IMR-90 (cell line): Measurements from ENCODE around the gene ATP4A. TPM values are rescaled to one million over a fixed set of nuclear protein-coding genes. Genes with fewer than 3 reads are reported as not detected.
A peak's percentile ranks its signal among the peaks of the same experiment; 100 is the strongest.

ENCODE experiments used
- ATAC-seq: fragments of 200-7000 bp; cut with Tn5 transposase; 2 replicates; pipeline ENCODE4 v1.9.1; 2020; ENCODE audit warnings: low read depth, mild to moderate bottlenecking, moderate library complexity
- BruUV-seq: library from RNA; stranded (reverse); fragments of 400-500 nt; replicated peaks from 2 replicates; lab custom pipeline; 2021; lab: Mats Ljungman, UMichigan
- CTCF ChIA-PET: fragments of 300-600 bp; formaldehyde crosslinking; extraction: SDS; loops from one replicate; lab custom pipeline; 2021; ENCODE audit warnings: antibody characterized with exemption; lab: Yijun Ruan, JAX
- POLR2A ChIA-PET: fragments of 300-600 bp; sonication (Branson Sonifier 250); formaldehyde crosslinking; loops from one replicate; lab custom pipeline; 2022; ENCODE audit warnings: antibody characterized with exemption; ENCODE audit not compliant: unreplicated experiment; lab: Charles Lee
- DNase-seq: peaks from one replicate; pipeline ENCODE4 v3.0.0; 2013
- H2AFZ ChIP-seq: replicated peaks from 2 replicates; pipeline ENCODE3; 2013; ENCODE audit warnings: low read length, mild to moderate bottlenecking; ENCODE audit not compliant: poor library complexity
- H2AK5ac ChIP-seq: 2 replicates; pipeline ENCODE4 v1.6.1; 2013; ENCODE audit warnings: low read depth, low read length, inconsistent platforms
- H2AK9ac ChIP-seq: replicated peaks from 2 replicates; pipeline ENCODE3; 2013; ENCODE audit warnings: mild to moderate bottlenecking, low read depth, low read length, moderate library complexity; ENCODE audit not compliant: poor library complexity
- H2BK120ac ChIP-seq: 2 replicates; pipeline ENCODE4 v1.6.1; 2013; ENCODE audit warnings: low read depth, low read length, inconsistent platforms
- H2BK15ac ChIP-seq: 3 replicates; pipeline ENCODE4 v1.6.1; 2013; ENCODE audit warnings: low read depth, low read length, inconsistent platforms
- H2BK20ac ChIP-seq: 2 replicates; pipeline ENCODE4 v1.6.1; 2013; ENCODE audit warnings: low read depth, mild to moderate bottlenecking, inconsistent platforms, low read length, moderate library complexity
- H2BK5ac ChIP-seq: 2 replicates; pipeline ENCODE4 v1.6.1; 2013; ENCODE audit warnings: mild to moderate bottlenecking, low read depth, low read length, inconsistent platforms; ENCODE audit not compliant: poor library complexity, severe bottlenecking
- H3K14ac ChIP-seq: replicated peaks from 2 replicates; pipeline ENCODE4 v1.6.1; 2013; ENCODE audit warnings: low read depth, low read length, inconsistent platforms
- H3K18ac ChIP-seq: 2 replicates; pipeline ENCODE4 v1.6.1; 2013; ENCODE audit warnings: low read depth, low read length, control low read depth
- H3K23ac ChIP-seq: 2 replicates; pipeline ENCODE4 v1.6.1; 2013; ENCODE audit warnings: low read depth, low read length, inconsistent platforms
- H3K27ac ChIP-seq: 2 replicates; pipeline ENCODE4 v1.5.1; 2013; ENCODE audit warnings: mild to moderate bottlenecking, control low read depth, low read length; ENCODE audit not compliant: insufficient read depth
- H3K27me3 ChIP-seq: 2 replicates; pipeline ENCODE4 v1.6.1; 2013; ENCODE audit warnings: low read length; ENCODE audit not compliant: control insufficient read depth, insufficient read depth
- H3K36me3 ChIP-seq: 2 replicates; pipeline ENCODE4 v1.6.1; 2013; ENCODE audit warnings: low read length, mixed read lengths; ENCODE audit not compliant: control insufficient read depth, insufficient read depth
- H3K4ac ChIP-seq: 2 replicates; pipeline ENCODE4 v1.6.1; 2013; ENCODE audit warnings: low read depth, low read length, inconsistent platforms
- H3K4me1 ChIP-seq: 2 replicates; pipeline ENCODE4 v1.6.1; 2013; ENCODE audit warnings: low read length, mixed read lengths; ENCODE audit not compliant: control insufficient read depth, insufficient read depth
- H3K4me2 ChIP-seq: 2 replicates; pipeline ENCODE4 v1.6.1; 2013; ENCODE audit warnings: low read depth, mild to moderate bottlenecking, control low read depth, low read length, moderate library complexity
- H3K4me3 ChIP-seq: 2 replicates; pipeline ENCODE4 v1.5.1; 2013; ENCODE audit warnings: low read depth, mild to moderate bottlenecking, control low read depth, low read length, moderate library complexity; ENCODE audit not compliant: insufficient read depth
- H3K56ac ChIP-seq: 2 replicates; pipeline ENCODE4 v1.6.1; 2013; ENCODE audit warnings: low read length, inconsistent platforms; ENCODE audit not compliant: insufficient read depth; ENCODE audit errors: extremely low read depth
- H3K79me1 ChIP-seq, 2 experiments: 2 replicates each; pipeline ENCODE4 v1.6.1; 2013; ENCODE audit warnings: low read length in 2 of 2, inconsistent platforms in 1 of 2, low read depth in 1 of 2
- H3K9ac ChIP-seq: 2 replicates; pipeline ENCODE4 v1.6.1; 2013; ENCODE audit warnings: low read depth, low read length, control low read depth
- H3K9me1 ChIP-seq: 2 replicates; pipeline ENCODE4 v1.6.1; 2013; ENCODE audit warnings: low read length, inconsistent platforms; ENCODE audit not compliant: insufficient read depth
- H3K9me3 ChIP-seq: 2 replicates; pipeline ENCODE4 v1.6.1; 2013; ENCODE audit warnings: low read length; ENCODE audit not compliant: control insufficient read depth, insufficient read depth
- H4K20me1 ChIP-seq: 2 replicates; pipeline ENCODE4 v1.6.1; 2013; ENCODE audit warnings: low read length, inconsistent platforms; ENCODE audit not compliant: insufficient read depth
- H4K5ac ChIP-seq: 2 replicates; pipeline ENCODE4 v1.6.1; 2013; ENCODE audit warnings: mild to moderate bottlenecking, low read depth, low read length, control low read depth
- H4K8ac ChIP-seq, 2 experiments: 2 replicates each; pipeline ENCODE4 v1.6.1; 2013; ENCODE audit warnings: low read depth in 2 of 2, low read length in 2 of 2, control low read depth in 1 of 2, inconsistent platforms in 1 of 2
- H4K91ac ChIP-seq: 2 replicates; pipeline ENCODE4 v1.6.1; 2013; ENCODE audit warnings: low read depth, low read length, inconsistent platforms; ENCODE audit not compliant: insufficient read depth
- BHLHE40 ChIP-seq: fragments of 150-350 bp; IDR thresholded peaks from 2 replicates; pipeline ENCODE4 v1.6.1; 2016; ENCODE audit warnings: mild to moderate bottlenecking, low read depth, low read length
- CEBPB ChIP-seq: IDR thresholded peaks from 2 replicates; pipeline ENCODE4 v1.6.1; 2012; ENCODE audit warnings: low read depth, low read length, improper control_type of control experiment
- CTCF ChIP-seq: conservative IDR thresholded peaks from 2 replicates; pipeline ENCODE4 v1.5.1; 2012; ENCODE audit warnings: mild to moderate bottlenecking, low read depth, low read length, improper control_type of control experiment
- FOS ChIP-seq: fragments of 150-350 bp; IDR thresholded peaks from 2 replicates; pipeline ENCODE4 v1.6.1; 2016; ENCODE audit warnings: low read depth, low read length
- MAZ ChIP-seq: IDR thresholded peaks from 2 replicates; pipeline ENCODE4 v1.6.1; 2012; ENCODE audit warnings: low read depth, mild to moderate bottlenecking, low read length, improper control_type of control experiment, moderate library complexity, borderline replicate concordance
- MXI1 ChIP-seq: IDR thresholded peaks from 2 replicates; pipeline ENCODE4 v1.6.1; 2012; ENCODE audit warnings: low read depth, mild to moderate bottlenecking, low read length, moderate library complexity, borderline replicate concordance
- RFX5 ChIP-seq: IDR thresholded peaks from 2 replicates; pipeline ENCODE4 v1.8.0; 2012; ENCODE audit warnings: low read depth, mild to moderate bottlenecking, low read length, moderate library complexity
- USF2 ChIP-seq: fragments of 150-350 bp; IDR thresholded peaks from 2 replicates; pipeline ENCODE4 v1.6.1; 2017; ENCODE audit warnings: mild to moderate bottlenecking, antibody characterized with exemption, low read length, low read depth
- WGBS, 2 experiments: methylation state at CpG; one replicate each; pipeline versions ENCODE4 v1.1.5 to v1.1.7; 2013; ENCODE audit warnings: missing lambda C conversion rate in 2 of 2; ENCODE audit not compliant: insufficient read length in 1 of 2; ENCODE audit errors: extremely low coverage in 2 of 2; 5-methylcytosine and 5-hydroxymethylcytosine counted together
- dilution Hi-C: fragments of 300-500 bp; cut with HindIII; formaldehyde crosslinking; loops from one replicate; pipeline ENCODE4 v1.14.3; 2018; ENCODE audit warnings: low sequenced_read_pairs; ENCODE audit not compliant: unreplicated experiment
- in situ Hi-C: fragments of 300-500 bp; cut with MboI; formaldehyde crosslinking; loops from 3 replicates; pipeline ENCODE4 v1.14.3; 2019; ENCODE audit warnings: low sequenced_read_pairs, inconsistent platforms, mixed read lengths
- intact Hi-C: fragments of 100-400 bp; cut with micrococcal nuclease; formaldehyde crosslinking; loops from 2 replicates; pipeline ENCODE4 v1.10.0; 2022
- polyA plus RNA-seq, 3 experiments: library from polyadenylated mRNA; depleted of rRNA; stranded (reverse); fragments of >200 nt; gene quantifications; 2 replicates each; pipeline ENCODE4 v1.2.3, GENCODE V29; 2012; ENCODE audit warnings: low replicate concordance in 1 of 3
- total RNA-seq: library from RNA; depleted of rRNA; stranded (reverse); fragments of >200 nt; gene quantifications from 2 replicates; pipeline ENCODE4 v1.2.3, GENCODE V29; 2012

The ATP4A gene
- total and polyA plus RNA-seq, 2 of the 4 experiments (the other 2 are of a cell fraction): not detected

- no peaks in the 10 kb centered on the region for H3K9me3 ChIP-seq
- H2BK15ac ChIP-seq: peak overlapping the region; percentile 78; the same call in 2 of the 3 replicates
- H3K9ac ChIP-seq: no peak overlapping the region
- H3K18ac ChIP-seq: peak overlapping the region; percentile 82
- H2BK120ac ChIP-seq: peak overlapping the region; percentile 90
- intact Hi-C loops (no loop called here), in situ Hi-C loops (no loop called here), dilution Hi-C loops (no loop called here)
- peak overlapping the region; percentile 88 for H2BK20ac ChIP-seq
- BruUV-seq: no TSS peak
- ATAC-seq: peak; percentile 89
- peak overlapping the region; percentile 89 for H3K27ac ChIP-seq
- DNase-seq: peak; percentile 98
- H3K56ac ChIP-seq: peak overlapping the region; percentile 50; the same call in 1 of the 2 replicates
- no peaks in the 10 kb centered on the region for H4K20me1 ChIP-seq
- peak overlapping the region; percentile 76 for H4K91ac ChIP-seq
- peak overlapping the region; percentile 51 for H3K23ac ChIP-seq
- H3K14ac ChIP-seq: peak overlapping the region; percentile 80
- H3K4me2 ChIP-seq: peak overlapping the region; percentile 14
- WGBS, 2 experiments: 80% methylated on average over 1 of the region's 6 CpGs; no CpG with 5 or more reads in 1 of the 2 experiments
- ChIA-PET CTCF (interaction anchor here (0.5 to 1.0 kb wide), 3 partner anchors 8 to 351 kb away, joined by 3 to 4 read pairs (median 4); no protein-coding TSS in a partner anchor), POLR2A (no interaction called here)
- H2AK5ac ChIP-seq: peak overlapping the region; percentile 82; the same call in 1 of the 2 replicates
- H4K5ac ChIP-seq: peak overlapping the region; percentile 72
- H3K4me1 ChIP-seq: peaks cover 12% of the 10 kb centered on the region
- no peak overlapping the region for H3K4me3 ChIP-seq
- H2BK5ac ChIP-seq: peak overlapping the region; percentile 83
- peak overlapping the region; percentile 79 to 91; a peak in 3 of 4 replicates for H4K8ac ChIP-seq
- H2AFZ ChIP-seq: peak overlapping the region; percentile 72
- H3K79me1 ChIP-seq: 0 out of 4 replicates have a peak, but pooled peaks cover 0 to 3% of the 10 kb centered on the region in 2 experiments
- peak overlapping the region; percentile 48 for H2AK9ac ChIP-seq
- H3K9me1 ChIP-seq: peaks cover 16% of the 10 kb centered on the region
- TF ChIP-seq RFX5 (0 out of 2 replicates have a peak, but pooled peaks have one; percentile 73), USF2 (peak; percentile 82), BHLHE40 (peak; percentile 82), MXI1 (no peak; the same call in 1 of the 2 replicates), FOS (peak; percentile 78), MAZ (no peak), CTCF (no peak), CEBPB (peak; percentile 79)
- peak overlapping the region; percentile 83 for H3K4ac ChIP-seq
- no peaks in the 10 kb centered on the region; the same call in 1 of the 2 replicates for H3K27me3 ChIP-seq
- H3K36me3 ChIP-seq: no peaks in the 10 kb centered on the region
Measured at GRCh38 chr19:35518313-35518712, 45.1 kb downstream of the ATP4A start.
